Retinal pigment epithelial cell (primary cell): ENCODE results near the gene LRRC4C.

Experiments
- DNase-seq: peaks from one replicate; pipeline ENCODE4 v3.0.0-alpha.2; 2010; ENCODE audit warnings: low read depth
- H3K4me3 ChIP-seq: 2 replicates; pipeline ENCODE4 v1.5.1; 2011; ENCODE audit warnings: mild to moderate bottlenecking, low read length, control low read depth, moderate library complexity
- CTCF ChIP-seq: conservative IDR thresholded peaks from 2 replicates; pipeline ENCODE4 v1.5.1; 2011; ENCODE audit warnings: low read depth, low read length, control low read depth, inconsistent platforms

The LRRC4C gene

GRCh38 chr11:41419901-41420300, 39.6 kb downstream of the LRRC4C start:
- TF ChIP-seq CTCF = no peak
- DNase-seq = no peak
- H3K4me3 ChIP-seq = no peak overlapping the region

- no peak overlapping the region for H3K4me3 ChIP-seq
- DNase-seq = no peak
- TF ChIP-seq CTCF = no peak
Measured at GRCh38 chr11:41414771-41415440, 44.5 kb downstream of the LRRC4C start.

GRCh38 chr11:41413843-41414242, 45.6 kb downstream of the LRRC4C start:
- TF ChIP-seq CTCF = no peak
- H3K4me3 ChIP-seq = no peak overlapping the region
- DNase-seq = no peak

DNA sequence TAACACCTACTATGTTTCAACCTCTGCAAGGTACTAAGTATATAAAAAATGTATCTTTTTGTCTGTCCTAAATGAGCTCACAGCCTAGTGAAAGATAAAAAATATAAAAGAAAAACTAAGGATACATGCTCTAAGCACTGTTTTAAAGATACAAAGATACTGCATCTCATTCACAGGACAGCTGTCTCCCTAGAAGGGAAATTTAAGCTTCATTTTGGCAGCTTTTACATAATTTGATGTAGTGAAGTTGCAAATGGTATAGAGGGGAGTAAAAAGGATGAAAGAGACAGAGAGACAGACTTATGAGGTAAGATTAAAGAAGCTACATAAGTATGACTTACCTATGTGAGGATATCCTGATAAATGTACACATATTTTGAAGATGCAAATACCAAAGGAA, 53.6 kb downstream of the LRRC4C start:
- no peak for TF ChIP-seq CTCF

GRCh38 chr11:41404109-41404508, 55.3 kb downstream of the LRRC4C start:
- H3K4me3 ChIP-seq = no peak overlapping the region
- DNase-seq = no peak
- no peak for TF ChIP-seq CTCF

More for the DNA sequence above, 53.6 kb downstream of the LRRC4C start:
- no peak for DNase-seq
- no peak overlapping the region for H3K4me3 ChIP-seq

DNA sequence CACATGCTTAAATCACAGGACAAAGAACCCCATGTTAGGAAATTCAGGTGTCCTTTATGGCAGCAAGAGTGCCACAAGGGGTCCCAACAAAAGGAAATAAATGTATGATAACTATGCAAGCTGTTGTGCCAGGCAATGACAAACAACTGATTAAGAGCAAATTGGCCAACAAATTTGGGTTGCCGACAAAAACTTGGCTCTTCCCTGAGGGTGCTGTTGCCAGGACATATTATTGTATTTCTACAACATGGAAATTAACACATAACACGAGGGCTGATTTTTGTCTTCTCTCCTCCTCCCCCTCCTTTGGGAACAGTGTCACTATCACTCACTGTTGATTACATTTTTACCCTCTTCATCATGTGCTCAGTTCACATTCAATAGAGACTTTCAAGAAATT, 56.0 kb downstream of the LRRC4C start:
- TF ChIP-seq CTCF = no peak
- DNase-seq = no peak
- H3K4me3 ChIP-seq = no peak overlapping the region

GRCh38 chr11:41400819-41401382, 58.6 kb downstream of the LRRC4C start:
- TF ChIP-seq CTCF = no peak
- no peak overlapping the region for H3K4me3 ChIP-seq

More at GRCh38 chr11:41400819-41401382, 58.6 kb downstream of the LRRC4C start:
- DNase-seq = no peak
